Body of pancreas (tissue), 4 donors: ENCODE results near the gene BEST2. TPM values are rescaled to one million over a fixed set of nuclear protein-coding genes. Genes with fewer than 3 reads are reported as not detected.

Source experiments
- ATAC-seq: fragments of 150-250 bp; one replicate; pipeline ENCODE4 v1.9.1; 2016
- DNase-seq, 4 donors: peaks; one replicate each; pipeline ENCODE4 v3.0.0-alpha.2; 2019
- H3K27ac ChIP-seq, 4 donors: fragments of 200-600 bp; sonication (generic); 1 replicate in 3 of 4; 2 replicates in 1 of 4; pipeline versions ENCODE4 v1.5.1 to v1.6.1; 2016 to 2019; ENCODE audit warnings: mild to moderate bottlenecking in 1 of 4, mixed read lengths in 1 of 4, moderate library complexity in 1 of 4
- H3K27me3 ChIP-seq, 2 donors: fragments of 200-600 bp; sonication (generic); one replicate each; pipeline ENCODE4 v1.6.0; 2016; ENCODE audit warnings: mild to moderate bottlenecking in 1 of 2
- H3K36me3 ChIP-seq, 2 donors: fragments of 200-600 bp; sonication (generic); replicated peaks in 1 of 2; 2 replicates each; pipeline ENCODE4 v1.5.1; 2016; ENCODE audit warnings: low read depth in 2 of 2; ENCODE audit not compliant: insufficient read depth in 1 of 2
- H3K4me1 ChIP-seq: fragments of 200-600 bp; sonication (generic); one replicate; pipeline ENCODE4 v1.6.0; 2016
- H3K4me3 ChIP-seq, 2 donors: fragments of 200-600 bp; sonication (generic); 1 replicate in 1 of 2; 2 replicates in 1 of 2; pipeline ENCODE4 v1.5.1; 2016 to 2019
- H3K9me3 ChIP-seq, 3 donors: fragments of 200-600 bp; sonication (generic); 1 replicate in 2 of 3; 2 replicates in 1 of 3; pipeline ENCODE4 v1.5.1; 2016
- CTCF ChIP-seq, 7 experiments: fragments of 450-650 bp in 4 of 7; fragments of 200-600 bp in 3 of 7; sonication (generic) in 3 of 7; IDR thresholded peaks; one replicate each; pipeline ENCODE4 v1.5.1; 2016 to 2019; ENCODE audit warnings: antibody characterized with exemption in 7 of 7
- POLR2A ChIP-seq, 3 donors: fragments of 450-650 bp; IDR thresholded peaks; one replicate each; pipeline ENCODE4 v1.6.1; 2016; ENCODE audit warnings: antibody characterized with exemption in 3 of 3, mild to moderate bottlenecking in 2 of 3
- WGBS, 2 donors: methylation state at CpG; one replicate each; pipeline ENCODE4 v1.1.5; 2017; 5-methylcytosine and 5-hydroxymethylcytosine counted together
- intact Hi-C: fragments of 100-400 bp; cut with DNase I; formaldehyde crosslinking; loops from one replicate; pipeline ENCODE4 v1.15.1; 2023
- total RNA-seq, 2 donors: library from RNA; depleted of rRNA; stranded (reverse); fragments of >200 nt; gene quantifications; one replicate each; pipeline ENCODE4 v1.1.0, GENCODE V29; 2016

The BEST2 gene
- total RNA-seq, 2 donors from 2014 or later = not detected

GRCh38 chr19:12757544-12758274 is 6.1 kb downstream of the BEST2 start:
- 4 to 10% methylated on average over 3 to 55 of the region's 60 CpGs for WGBS, 2 donors
- peak; percentile 85 for ATAC-seq
- intact Hi-C loops = no loop called here
- H3K27me3 ChIP-seq = no peaks in the 10 kb centered on the region
- peak overlapping the region in 2 of 4 donors; percentile 41 to 42 for H3K27ac ChIP-seq
- no peaks in the 10 kb centered on the region for H3K9me3 ChIP-seq
- peaks cover 9% of the 10 kb centered on the region for H3K4me1 ChIP-seq
- peaks cover 0 to under 1% of the 10 kb centered on the region in 2 donors for H3K36me3 ChIP-seq
- peak in 1 of 3 donors; percentile 7 for TF ChIP-seq POLR2A (IDR thresholded peaks at IDR 0.05)
- peak; percentile 78 to 92 (median 89) for TF ChIP-seq CTCF (IDR thresholded peaks at IDR 0.05)
- H3K4me3 ChIP-seq = no peak overlapping the region
- peak; percentile 72 to 77 (median 76) for DNase-seq

GRCh38 chr19:12759686-12760085 is 8.1 kb downstream of the BEST2 start:
- intact Hi-C loops = loop anchor here (5.0 kb wide), 2 partner anchors 43 to 83 kb away; partner anchors contain the start of genes PRDX2 and THSD8
- H3K36me3 ChIP-seq = peaks cover 0 to 13% of the 10 kb centered on the region in 2 donors
- no peak overlapping the region for H3K4me3 ChIP-seq
- H3K4me1 ChIP-seq = peaks cover 9% of the 10 kb centered on the region
- no peaks in the 10 kb centered on the region for H3K9me3 ChIP-seq
- no peak overlapping the region for H3K27ac ChIP-seq
- WGBS, 2 donors = 71 to 84% methylated on average over 6 of the region's 6 CpGs
- DNase-seq = no peak
- TF ChIP-seq CTCF (IDR thresholded peaks at IDR 0.05) = no peak
- no peak for TF ChIP-seq POLR2A (IDR thresholded peaks at IDR 0.05)
- no peaks in the 10 kb centered on the region for H3K27me3 ChIP-seq
- ATAC-seq = no peak

GRCh38 chr19:12763100-12763499 is 11.5 kb downstream of the BEST2 start:
- no peaks in the 10 kb centered on the region for H3K27me3 ChIP-seq
- H3K9me3 ChIP-seq = no peaks in the 10 kb centered on the region
- H3K4me1 ChIP-seq = peaks cover 8% of the 10 kb centered on the region
- ATAC-seq (no peak), DNase-seq (no peak)
- intact Hi-C loops = loop anchor here (5.0 kb wide), 2 partner anchors 39 to 79 kb away; partner anchors contain the start of genes PRDX2 and THSD8
- no peak overlapping the region for H3K4me3 ChIP-seq
- no peak overlapping the region for H3K27ac ChIP-seq
- H3K36me3 ChIP-seq = peaks cover 0 to 17% of the 10 kb centered on the region in 2 donors
- 91 to 92% methylated on average over 5 to 10 of the region's 11 CpGs for WGBS, 2 donors
- TF ChIP-seq CTCF (IDR thresholded peaks at IDR 0.05) = no peak
- TF ChIP-seq POLR2A (IDR thresholded peaks at IDR 0.05) = no peak

GRCh38 chr19:12764698-12765097 is 13.1 kb downstream of the BEST2 start:
- intact Hi-C loops = loop anchor here (5.0 kb wide), 2 partner anchors 38 to 78 kb away; partner anchors contain the start of genes PRDX2 and THSD8
- ATAC-seq = no peak
- WGBS, 2 donors = 93 to 94% methylated on average over 15 to 16 of the region's 16 CpGs
- Histone ChIP-seq H3K4me3 (no peak overlapping the region), H3K27ac (no peak overlapping the region), H3K27me3 (no peaks in the 10 kb centered on the region), H3K36me3 (peaks cover 0 to 20% of the 10 kb centered on the region in 2 donors), H3K9me3 (no peaks in the 10 kb centered on the region), H3K4me1 (peaks cover 8% of the 10 kb centered on the region)
- DNase-seq = no peak
- TF ChIP-seq POLR2A (IDR thresholded peaks at IDR 0.05) (no peak), CTCF (IDR thresholded peaks at IDR 0.05) (no peak)
